Bronchial epithelial cell (primary cell): ENCODE data around the gene CD46. TPM values are rescaled to one million over a fixed set of nuclear protein-coding genes. Genes with fewer than 3 reads are reported as not detected.

Experiments
- DNase-seq: peaks from one replicate; pipeline ENCODE4 v3.0.0-alpha.2; 2010; ENCODE audit warnings: low read depth
- FAIRE-seq: peaks from 2 replicates; lab custom pipeline; 2011; peaks lifted over from hg19 to GRCh38; lab: Jason Lieb, UNC
- H3K27me3 ChIP-seq: 2 replicates; pipeline ENCODE4 v1.5.1; 2011; ENCODE audit warnings: low read length; ENCODE audit not compliant: control insufficient read depth, insufficient read depth
- H3K36me3 ChIP-seq: 2 replicates; pipeline ENCODE4 v1.5.1; 2011; ENCODE audit warnings: low read length; ENCODE audit not compliant: control insufficient read depth, insufficient read depth
- H3K4me3 ChIP-seq: 2 replicates; pipeline ENCODE4 v1.5.1; 2011; ENCODE audit warnings: mild to moderate bottlenecking, low read depth, low read length, control low read depth
- CTCF ChIP-seq: IDR thresholded peaks from 2 replicates; pipeline ENCODE4 v1.5.1; 2011; ENCODE audit warnings: mild to moderate bottlenecking, moderate library complexity, low read length, control low read depth, inconsistent platforms; ENCODE audit not compliant: insufficient read depth, severe bottlenecking
- total RNA-seq: library from RNA; depleted of rRNA; stranded (reverse); fragments of >200 nt; gene quantifications from 2 replicates; pipeline ENCODE4 v1.2.1, GENCODE V29; 2014

CD46 gene
- total RNA-seq, 1 donor from 2014 or later = 128 TPM

GRCh38 chr1:207803678-207804077 lies 51.8 kb downstream of the CD46 start:
- no peak for TF ChIP-seq CTCF
- Histone ChIP-seq H3K4me3 (no peak overlapping the region), H3K27me3 (no peaks in the 10 kb centered on the region), H3K36me3 (peaks cover 10% of the 10 kb centered on the region)
- FAIRE-seq (no peak), DNase-seq (no peak)

- no peak for TF ChIP-seq CTCF
- Histone ChIP-seq H3K27me3 (no peaks in the 10 kb centered on the region), H3K4me3 (no peak overlapping the region), H3K36me3 (peaks cover 10% of the 10 kb centered on the region)
- FAIRE-seq = no peak
- DNase-seq = no peak
Measured at GRCh38 chr1:207804721-207805468, 53.0 kb downstream of the CD46 start.

GRCh38 chr1:207805841-207806421 lies 54.1 kb downstream of the CD46 start:
- peaks cover 11% of the 10 kb centered on the region for H3K36me3 ChIP-seq
- TF ChIP-seq CTCF = no peak
- FAIRE-seq (peak; percentile 82), DNase-seq (peak; percentile 96)
- H3K27me3 ChIP-seq = no peaks in the 10 kb centered on the region
- H3K4me3 ChIP-seq = no peak overlapping the region

GRCh38 chr1:207806531-207807325 lies 54.9 kb downstream of the CD46 start:
- H3K27me3 ChIP-seq = no peaks in the 10 kb centered on the region
- no peak for TF ChIP-seq CTCF
- no peak for FAIRE-seq
- peak; percentile 44 for DNase-seq
- peaks cover 11% of the 10 kb centered on the region for H3K36me3 ChIP-seq
- H3K4me3 ChIP-seq = no peak overlapping the region

- TF ChIP-seq CTCF = no peak
- peaks cover 10% of the 10 kb centered on the region for H3K36me3 ChIP-seq
- H3K4me3 ChIP-seq = no peak overlapping the region
- H3K27me3 ChIP-seq = no peaks in the 10 kb centered on the region
- DNase-seq = no peak
- FAIRE-seq = no peak
Measured at GRCh38 chr1:207807326-207807689, 55.5 kb downstream of the CD46 start.
